Germinal center (tissue), 1 donor: ENCODE measurements around the gene C1QTNF8.

ENCODE experiments used
- DNase-seq: peaks from one replicate; pipeline ENCODE4 v3.0.0; 2012; ENCODE audit warnings: mixed read lengths, low spot score

C1QTNF8 gene

DNA sequence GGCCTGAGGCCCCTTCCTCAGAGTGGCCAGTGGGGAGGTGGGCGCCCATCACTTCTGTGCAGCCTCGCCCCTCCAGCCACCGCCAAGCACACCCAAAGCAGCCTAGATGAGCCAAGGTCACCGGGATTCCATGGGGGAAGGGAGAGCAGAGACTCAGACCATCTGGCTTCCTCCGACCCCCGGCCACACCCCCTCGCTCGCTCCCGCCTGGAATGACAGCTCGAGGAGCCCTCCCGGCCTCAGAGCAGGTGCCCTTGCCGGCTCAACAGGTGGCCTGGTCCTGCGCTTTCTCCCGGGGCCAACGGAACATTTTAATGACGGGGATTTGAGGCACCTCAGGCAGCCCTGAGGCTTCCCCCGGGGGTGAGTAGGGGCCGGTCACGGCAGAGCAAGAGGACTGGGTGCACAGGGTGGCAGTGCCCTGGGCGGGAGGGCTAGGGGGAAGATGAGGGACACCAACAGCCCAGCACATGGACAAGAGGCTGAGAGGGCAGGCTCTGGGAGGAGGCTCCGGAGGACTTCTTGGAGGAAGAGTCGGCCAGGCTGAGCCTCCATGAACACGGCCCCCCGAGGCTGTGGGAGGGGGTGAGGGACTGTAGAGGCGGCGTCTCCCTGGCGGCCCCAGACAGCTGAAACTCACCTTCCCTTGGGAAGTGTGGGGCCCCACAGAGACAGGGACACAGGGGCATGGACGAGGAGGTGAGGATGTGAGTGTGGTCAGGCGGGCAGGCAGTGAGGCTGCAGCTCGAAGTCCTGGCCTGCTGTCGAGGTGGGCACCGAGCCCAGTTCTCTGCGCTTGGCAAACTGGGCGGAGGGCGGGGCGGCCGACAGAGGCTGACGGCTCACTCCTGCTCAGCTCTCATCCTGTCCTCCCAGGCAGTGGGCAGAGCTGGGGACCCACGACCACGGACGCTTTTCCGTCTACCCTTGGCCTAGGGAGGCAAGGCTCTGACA, 12.5 kb upstream of the C1QTNF8 start:
- no peak for DNase-seq

DNA sequence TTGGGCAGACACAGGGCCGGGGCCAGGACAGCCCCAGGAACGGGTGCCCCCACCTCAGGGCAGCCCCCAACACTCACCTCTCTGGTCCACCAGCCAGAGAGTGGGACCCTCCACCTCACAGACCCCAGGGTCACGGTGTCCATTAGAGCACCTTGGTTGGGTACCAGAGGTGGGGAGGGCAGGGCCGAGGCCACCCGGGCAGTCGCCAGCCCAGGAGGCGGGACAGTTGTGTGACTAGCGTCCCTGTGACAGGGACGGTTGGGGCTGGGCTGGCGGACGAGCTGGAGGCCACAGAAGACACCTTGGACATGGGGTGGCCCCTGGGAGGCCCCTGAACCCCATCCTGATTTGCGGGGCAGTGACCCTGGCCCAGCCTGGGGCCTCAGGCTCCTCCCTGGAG, 11.7 kb upstream of the C1QTNF8 start:
- DNase-seq: no peak

DNA sequence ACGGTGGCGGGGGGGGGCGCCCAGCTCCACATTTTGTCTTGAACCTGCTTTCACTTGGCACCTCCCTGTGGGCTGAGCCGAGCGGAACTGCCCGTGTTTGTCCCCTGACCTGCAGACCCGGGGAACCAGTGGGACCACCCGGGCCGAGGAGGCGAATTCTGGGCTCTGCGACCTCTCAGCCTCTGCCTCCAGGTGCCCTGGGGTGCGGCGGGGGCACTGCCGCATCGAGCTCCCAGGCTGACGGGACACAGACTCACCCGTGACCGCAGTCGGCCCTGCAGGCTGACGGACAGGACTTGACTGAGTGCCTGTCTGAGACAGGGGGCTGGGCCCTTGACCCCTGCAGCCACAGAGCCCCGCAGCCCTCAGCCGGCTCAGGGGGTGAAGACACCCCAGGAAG, 11.1 kb upstream of the C1QTNF8 start:
- no peak for DNase-seq

DNA sequence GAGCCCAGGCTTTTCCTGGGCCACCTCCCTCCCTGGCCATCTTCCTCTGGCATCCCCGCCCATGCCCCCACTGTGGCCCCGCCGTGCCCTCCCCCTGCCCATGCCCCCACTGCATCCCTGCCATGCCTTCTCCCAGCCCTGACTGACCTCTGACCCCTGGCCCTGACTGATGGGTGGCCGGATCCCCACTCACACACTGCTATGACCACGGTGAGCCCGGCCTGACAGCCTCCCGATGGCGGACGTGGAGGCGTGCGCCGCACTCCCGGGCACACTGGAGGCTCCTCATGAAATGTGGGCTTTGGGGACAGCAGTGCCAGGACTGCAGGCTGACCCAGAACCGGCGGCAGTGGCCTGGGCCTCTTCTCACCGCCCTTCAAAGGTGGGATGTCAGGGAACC, 10.6 kb upstream of the C1QTNF8 start:
- DNase-seq: no peak

DNA sequence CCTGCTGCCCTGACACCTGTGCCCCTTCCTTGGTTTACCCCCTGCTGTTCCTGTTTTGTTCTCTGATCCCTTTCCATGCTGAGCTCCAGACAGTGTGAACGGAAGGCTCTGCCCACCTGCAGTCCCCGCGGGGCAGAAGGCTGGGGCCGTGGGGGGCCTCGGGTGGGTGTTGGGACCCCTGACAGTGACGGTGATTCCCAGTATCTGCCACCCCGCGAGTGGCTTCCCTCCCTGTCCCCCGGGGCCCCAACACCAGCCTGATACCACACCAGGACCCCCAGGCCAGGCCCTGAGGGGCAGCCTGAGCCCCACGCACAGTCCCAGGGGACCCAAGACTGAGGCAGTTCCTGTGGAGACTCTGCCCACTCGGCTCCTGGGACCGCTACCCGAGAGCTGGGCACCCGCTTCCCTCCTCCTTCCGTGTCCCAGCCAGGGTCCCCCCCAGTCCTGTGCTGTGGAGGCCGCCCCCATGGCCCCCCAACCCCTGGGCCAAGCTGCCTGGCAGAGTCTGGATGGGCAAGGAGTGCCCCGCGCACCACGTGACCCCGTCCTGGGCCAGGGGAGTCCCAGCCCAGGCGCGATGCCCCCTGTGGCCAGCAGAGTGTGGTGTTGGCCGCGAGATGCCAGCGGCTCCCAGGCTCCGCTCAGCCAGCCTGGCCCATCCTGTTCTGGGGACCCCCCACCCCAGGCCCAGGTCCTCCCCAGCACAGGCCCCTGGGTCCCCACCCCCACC, 10.0 kb upstream of the C1QTNF8 start:
- peak; percentile 70 for DNase-seq

DNA sequence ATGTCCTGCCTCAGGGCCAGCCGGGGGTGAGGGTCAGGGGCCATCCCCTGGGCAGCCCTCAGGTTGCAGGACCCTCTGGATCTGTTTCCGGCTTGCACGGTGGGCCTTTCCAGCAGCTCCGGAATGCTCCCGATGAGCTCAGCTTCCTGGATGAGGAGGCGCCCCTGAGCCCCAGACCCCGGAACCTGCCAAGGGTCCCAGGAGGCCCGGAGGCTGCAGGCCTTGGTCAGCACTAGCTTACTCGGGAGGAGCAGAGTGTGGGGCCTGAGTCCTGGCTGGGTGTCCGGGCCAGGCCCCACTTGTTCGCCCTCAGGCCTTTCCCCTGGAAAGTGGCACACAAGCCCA, 7.6 kb upstream of the C1QTNF8 start:
- no peak for DNase-seq

DNA sequence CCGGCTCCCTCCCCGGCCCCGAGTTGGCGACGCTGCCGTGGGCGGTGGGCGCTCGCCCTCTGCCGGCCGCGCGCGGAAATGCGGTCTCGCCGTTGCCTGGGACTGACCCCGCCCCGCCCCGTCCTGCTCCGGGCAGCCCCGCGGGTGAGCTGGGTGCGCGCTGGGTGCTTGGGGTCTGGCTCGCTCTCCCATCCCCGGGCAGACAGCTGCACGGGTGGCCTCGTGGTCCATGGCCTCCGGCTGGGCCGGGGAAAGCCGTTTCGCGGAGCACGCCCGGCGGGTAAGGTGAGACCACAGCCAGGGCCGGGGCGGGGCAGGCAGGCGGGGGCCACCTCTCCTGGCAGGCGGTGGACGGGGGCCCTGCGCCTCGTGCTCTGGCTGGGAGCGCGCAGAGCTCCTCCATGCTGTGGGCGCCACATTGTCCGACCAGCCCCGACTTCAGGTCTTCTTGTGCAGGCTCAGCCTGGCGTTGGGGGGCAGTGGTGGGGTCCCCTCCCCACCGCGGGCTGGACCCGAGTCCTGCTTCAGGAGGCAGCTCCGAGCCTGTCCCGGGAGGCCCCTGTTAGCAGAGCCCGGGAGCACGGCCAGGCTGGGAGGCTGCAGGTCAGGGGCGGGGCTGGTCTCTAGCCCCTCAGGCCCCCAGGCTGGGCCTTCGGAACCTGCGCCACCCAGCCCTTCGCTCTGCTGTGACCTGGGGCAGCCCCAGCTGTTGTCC, 7.0 kb upstream of the C1QTNF8 start:
- DNase-seq: peak; percentile 85

DNA sequence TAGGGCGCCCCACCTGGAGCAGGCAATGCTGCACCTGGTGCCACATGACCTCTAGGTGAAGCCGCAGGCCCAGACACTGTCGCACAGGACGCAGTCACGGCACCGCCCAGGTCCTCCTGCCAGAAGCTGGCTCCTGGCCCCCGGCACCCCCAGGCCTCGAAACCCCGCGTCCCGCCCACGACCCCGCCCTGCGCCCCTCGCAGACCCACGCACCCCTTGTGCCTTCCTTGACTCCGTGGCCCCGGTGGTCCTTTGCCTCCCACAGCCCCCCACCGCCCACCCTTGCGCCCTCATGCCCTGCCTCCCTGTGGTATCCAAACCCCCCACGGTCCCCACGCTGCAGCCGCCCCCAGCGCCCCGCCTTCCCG, 6.3 kb upstream of the C1QTNF8 start:
- DNase-seq: no peak

DNA sequence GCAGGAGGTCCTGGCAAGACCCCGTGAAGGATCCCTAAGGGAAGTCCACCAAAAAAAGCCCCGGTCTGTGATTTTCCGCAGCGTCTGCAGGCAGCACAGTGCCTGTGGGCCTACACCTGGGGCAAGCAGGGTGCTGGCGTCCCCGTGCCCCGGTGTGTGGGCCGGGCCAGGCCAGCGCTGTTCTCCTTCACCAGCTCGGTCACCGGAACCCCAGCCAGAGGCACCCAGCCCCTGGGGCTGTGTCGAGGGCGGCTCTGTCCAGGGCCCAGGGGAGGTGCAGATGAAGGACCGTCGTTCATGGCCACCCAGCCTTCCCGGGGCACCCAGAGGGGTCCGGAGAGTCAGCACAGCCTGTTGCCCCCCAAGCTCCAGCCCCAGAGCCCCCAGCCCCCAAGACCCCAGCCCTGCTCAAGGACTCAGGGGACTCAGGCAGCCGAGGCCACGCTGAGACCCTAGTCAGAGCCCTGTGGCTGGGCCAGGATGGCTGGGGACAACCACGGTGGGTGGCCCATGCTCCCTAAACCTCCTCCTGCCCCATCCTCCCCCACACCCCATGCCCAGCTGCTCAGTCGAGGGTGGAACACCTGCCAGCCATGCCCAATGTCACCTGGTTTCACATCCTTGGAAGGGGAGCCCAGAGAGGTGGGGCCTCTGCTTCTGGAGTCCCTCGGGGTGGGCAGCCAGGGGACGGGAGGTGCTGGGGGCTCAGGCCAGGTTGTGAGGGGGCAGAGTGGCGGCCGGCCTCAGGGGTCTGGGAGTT, 5.7 kb upstream of the C1QTNF8 start:
- no peak for DNase-seq

DNA sequence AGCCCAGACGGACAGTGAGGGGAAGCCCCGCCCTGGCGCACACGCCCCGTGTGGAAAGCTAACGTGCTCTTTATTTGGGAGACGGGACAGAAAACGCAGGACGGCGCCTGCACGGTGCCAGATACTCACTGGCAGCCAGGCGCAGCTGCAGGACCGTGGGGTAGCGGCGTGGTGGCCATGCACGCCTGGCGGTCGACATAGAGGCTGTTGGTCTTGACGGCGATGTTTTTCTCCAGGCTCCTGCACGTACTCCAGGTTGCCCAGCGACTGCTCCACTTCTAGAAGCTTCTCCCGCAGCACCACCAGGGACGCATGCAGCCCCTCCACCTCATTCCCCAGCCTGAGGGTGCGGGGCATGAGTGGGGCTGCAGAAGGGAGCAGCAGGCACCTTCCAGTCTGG, 5.1 kb upstream of the C1QTNF8 start:
- no peak for DNase-seq

DNA sequence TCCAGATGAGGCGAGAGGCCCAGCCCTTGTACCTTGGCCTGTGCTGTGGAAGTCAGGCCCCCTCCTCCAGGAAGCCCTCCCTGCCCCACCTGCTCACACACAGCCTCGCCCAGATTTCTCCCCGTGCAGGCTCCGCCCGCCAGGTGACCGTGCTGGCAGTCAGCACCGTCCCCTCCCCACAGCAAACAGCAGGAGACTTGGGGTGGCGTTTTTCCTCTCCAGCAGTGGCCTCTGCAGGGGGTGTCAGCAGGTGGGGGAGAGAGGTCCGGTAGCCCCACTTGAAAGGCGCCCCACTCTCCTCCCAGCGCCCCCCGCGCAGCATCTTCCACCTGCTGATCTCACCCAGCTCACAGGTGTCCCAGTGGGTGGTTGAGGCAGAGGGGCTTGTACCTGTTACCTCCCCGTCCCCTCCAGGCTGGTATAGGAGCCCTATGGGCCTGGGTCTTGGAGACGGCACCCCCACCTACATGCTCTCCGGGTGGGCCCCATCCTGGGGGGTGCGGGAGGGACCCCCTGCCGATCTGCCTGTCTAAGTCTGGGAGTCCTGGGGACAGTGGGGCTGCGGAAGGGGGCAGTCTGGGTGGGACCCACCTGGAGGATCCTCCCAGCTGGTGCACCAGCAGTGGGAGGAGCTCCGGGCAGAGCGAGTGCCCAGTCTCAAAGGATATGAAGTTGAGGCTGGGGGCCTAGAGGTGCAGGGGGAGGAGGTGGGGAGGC, 4.2 kb upstream of the C1QTNF8 start:
- DNase-seq: no peak

DNA sequence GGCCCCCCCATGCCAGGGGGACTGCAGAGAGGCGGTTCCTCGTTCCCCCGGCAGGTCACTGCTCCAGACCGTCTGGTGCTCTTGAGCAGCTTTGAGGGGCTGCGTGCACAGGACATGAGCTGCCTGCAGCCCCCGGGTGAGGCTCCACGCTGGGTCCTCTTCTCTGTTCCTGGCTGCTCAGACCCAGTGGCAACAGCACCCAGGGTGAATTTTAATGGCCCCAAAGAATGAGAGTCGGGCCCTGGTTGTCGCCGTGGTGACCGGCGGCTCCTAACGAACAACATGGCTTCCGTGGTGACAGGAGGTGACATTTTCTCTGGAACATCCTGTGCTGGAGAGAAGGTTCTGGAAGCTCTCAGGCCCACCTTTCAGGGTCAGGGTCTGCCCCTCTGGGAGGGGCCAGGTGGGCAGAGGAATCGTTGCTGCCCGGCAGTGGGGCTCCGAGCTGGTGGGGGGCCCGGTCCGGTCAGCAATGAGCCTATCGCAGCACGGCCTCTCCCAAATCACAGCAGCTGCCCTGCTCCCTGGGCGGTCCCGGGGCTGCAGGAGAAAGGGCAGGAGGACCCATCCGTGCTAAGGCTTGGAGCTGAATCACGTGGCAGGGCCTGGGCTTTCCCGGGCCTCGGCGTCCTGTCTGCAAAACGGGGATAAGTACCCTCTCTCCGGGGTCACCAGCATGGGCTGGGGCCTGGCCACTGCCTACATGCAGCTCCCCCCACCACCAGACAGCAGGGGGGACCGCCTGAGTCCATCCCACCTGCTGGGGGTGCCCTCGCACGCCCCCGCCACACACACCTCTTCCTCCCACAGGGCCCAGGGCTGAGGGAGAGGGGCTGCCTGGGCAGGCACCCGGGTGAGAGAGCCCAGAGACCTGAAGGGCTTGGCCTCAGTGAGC, 3.4 kb upstream of the C1QTNF8 start:
- no peak for DNase-seq

DNA sequence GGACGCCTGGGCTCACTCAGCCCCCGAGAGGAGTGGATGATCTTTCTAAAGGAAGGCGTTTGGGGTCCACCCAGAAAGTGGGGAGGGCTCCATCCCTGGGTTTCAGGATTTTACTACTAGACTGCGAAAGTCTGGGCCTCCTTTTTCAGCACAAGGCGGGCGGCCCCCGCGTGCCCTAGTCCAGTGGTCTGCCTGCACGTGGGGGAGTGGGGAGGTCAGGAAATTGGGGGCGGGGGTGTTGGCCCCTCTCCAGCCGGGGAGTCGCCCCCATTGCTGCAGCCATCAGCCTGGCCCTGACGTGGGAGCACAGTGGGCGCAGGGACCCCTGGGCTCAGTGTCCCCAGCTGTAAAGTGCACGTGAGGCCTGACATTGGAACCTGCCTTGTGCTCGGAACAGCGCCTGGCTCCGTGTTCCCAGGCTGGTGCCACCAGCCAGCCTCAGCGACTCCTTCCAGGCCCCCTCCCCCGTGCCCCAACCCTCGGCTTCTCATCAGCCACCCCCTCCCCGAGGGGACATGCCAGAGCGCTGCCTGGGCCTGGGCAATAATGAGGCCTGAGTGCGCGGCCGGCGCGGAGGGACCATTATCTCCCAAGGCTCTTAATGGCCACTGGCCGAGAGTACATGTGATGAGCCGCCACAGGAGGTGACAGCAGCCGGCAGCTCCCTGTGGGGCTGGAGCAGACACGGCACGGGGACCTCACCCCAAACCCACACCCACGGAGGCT, 2.4 kb upstream of the C1QTNF8 start:
- no peak for DNase-seq

DNA sequence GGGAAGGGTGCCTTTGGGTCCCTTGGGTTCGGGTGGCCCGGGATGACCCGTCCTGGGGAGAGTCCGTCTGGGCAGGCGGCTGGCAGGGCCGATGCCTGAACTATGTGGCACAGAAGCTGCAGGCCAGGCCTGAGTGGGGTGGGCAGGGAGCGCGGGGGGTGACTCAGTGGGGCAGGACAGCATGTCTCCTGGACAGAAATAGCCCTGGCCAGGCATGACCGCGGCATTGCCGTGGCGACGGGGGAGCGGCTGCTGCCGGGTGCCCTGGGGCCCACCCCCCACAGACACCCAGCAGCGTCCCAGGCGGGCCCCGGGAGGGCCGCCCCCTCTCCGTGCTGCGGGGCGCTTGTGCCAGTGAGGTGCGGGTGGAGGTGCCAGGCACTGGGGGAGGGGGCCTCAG, 1.8 kb upstream of the C1QTNF8 start:
- DNase-seq: no peak

DNA sequence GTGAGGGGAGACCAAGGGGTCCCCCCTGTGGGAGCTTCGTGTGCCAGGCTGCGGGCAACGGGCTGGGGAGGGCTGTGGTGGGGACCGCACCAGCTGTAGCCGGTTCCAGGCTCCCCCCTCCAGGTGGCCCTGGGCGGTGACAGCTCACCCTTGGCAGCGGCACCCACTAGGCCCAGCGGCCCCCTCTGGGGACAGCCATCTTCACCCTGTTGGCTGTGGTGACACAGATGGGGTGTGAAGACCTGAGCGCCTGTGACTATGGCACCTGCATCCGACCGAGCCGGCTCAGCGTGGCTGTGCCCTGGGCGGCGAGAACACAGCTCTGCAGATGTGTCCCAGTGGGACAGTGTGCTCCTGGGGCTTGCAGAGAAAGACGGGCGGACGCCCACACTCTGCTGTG, 1.1 kb upstream of the C1QTNF8 start:
- no peak for DNase-seq

DNA sequence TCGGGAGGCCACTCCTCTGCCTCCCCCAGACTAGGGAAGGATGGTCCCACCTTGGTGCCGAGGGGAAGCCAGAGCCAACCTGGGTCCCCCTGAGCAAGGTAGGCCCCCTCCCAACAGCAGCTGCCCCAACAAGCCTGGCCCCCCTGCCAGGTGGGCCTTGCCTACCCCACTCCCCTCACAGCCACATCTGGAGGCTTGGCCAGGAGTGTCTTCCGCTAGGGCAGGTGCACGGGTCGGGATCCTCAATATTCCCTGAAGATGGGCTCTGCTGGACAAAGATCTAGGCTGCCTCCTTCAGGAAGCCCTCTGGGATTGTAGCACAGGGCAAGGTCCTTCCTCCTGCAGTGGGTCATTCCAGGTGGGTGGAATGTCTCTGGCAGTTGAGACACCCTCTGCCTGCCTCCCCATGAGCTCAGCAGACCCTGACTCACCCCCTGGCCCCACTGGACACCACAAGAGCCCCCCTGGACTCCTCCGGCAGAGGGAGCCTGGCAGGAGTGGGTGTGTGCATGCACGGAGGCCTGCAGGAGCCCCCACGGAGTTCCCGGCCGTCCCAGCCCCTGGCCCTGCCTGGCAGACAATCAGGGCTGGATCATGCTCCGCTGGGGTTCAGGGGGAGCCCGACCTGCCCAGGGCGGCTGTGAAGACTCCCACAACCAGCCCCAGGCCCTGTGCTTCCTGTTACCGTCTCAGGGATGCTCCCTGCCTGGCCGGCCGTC, 435 bp downstream of the C1QTNF8 start:
- no peak for DNase-seq

DNA sequence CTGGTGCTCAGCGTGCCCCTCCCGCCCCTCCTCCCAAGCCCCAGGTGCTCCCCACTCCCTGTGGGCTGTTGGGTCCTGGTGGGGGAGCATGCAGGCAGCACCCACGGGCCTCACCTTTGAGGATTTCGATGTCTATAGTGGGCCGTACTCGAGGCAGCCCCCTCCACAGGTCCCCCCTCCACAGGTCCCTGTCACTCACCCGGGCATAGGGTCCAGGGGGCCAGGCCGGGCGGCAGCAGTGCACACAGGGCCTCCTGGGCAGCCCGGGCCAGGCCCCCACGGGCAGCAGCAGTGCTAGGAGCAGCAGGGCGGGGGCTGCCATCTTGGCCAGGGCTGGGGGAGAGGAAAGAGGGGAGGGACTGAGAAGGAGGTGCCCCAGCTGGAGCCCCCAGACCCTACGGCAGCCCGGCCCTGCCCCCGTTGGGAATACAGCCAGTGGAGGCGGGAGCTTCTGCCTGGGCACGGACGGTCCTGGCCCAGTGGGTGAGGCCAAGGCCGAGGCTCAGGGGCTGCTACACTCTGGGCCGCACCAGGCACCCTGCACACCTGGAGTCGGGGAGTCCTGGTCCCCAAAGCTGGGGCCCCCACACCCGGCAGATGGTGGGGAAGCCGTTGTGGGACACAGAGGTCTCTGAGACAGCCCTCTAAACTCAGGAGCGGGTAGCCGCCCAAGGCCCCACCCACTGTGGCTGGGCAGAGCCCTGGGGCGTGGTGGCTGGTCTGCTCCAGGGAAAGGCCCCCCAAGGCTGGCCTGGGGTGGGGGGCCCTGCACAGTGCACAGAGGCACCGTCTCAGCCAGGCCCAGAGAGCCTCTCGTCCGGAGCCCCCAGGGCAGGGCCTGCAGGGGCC, 1.2 kb downstream of the C1QTNF8 start:
- no peak for DNase-seq

DNA sequence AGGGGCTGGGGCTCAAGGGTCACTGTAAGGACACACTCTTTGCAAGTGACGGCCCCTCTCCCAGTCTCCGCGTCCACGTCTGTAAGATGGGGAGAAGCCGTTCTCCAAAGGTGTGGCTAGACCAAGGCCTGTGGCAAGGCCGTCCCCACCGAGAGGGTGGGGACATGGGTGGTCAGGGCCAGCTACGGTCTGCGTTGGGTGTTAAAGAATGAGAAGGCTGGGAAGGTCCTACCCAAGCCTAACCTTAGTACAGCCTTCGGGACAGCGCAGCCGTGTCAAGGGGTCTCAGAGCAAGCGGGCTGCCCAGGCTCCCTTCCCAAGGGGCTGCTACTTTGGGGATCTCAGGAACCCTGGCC, 1.9 kb downstream of the C1QTNF8 start:
- DNase-seq: no peak
